ENCODE data around the gene KAT6B.

KAT6B gene

DNA sequence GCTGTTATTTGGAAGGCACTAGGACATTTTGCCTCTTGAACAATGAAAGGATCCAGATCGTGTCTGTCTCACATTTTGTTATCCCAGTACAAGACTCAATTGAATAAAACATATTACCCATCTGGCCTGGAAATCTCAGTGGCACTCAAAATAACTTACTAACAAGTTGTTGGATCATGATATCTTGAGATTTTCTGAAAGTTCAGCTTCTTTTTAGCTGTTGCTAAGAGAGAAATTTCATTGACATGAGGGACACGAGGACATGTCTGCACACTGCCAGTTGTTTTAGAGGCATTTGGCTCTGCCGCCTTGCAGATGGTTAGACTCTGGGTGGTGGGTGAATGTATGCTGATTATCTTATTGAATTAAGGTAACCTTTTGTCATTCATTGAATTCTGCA lies 41.0 kb downstream of the KAT6B start:
- no peak overlapping the region for H3K4me3 ChIP-seq (ENCODE audit: low read depth, low read length)
- TF ChIP-seq, protein P1, sequence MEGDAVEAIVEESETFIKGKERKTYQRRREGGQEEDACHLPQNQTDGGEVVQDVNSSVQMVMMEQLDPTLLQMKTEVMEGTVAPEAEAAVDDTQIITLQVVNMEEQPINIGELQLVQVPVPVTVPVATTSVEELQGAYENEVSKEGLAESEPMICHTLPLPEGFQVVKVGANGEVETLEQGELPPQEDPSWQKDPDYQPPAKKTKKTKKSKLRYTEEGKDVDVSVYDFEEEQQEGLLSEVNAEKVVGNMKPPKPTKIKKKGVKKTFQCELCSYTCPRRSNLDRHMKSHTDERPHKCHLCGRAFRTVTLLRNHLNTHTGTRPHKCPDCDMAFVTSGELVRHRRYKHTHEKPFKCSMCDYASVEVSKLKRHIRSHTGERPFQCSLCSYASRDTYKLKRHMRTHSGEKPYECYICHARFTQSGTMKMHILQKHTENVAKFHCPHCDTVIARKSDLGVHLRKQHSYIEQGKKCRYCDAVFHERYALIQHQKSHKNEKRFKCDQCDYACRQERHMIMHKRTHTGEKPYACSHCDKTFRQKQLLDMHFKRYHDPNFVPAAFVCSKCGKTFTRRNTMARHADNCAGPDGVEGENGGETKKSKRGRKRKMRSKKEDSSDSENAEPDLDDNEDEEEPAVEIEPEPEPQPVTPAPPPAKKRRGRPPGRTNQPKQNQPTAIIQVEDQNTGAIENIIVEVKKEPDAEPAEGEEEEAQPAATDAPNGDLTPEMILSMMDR (IDR thresholded peaks at IDR 0.05; ENCODE audit: insufficient read depth, low read depth, low read length, missing control alignments) = no peak
- DNase-seq (ENCODE audit: low read depth) = no peak

DNA sequence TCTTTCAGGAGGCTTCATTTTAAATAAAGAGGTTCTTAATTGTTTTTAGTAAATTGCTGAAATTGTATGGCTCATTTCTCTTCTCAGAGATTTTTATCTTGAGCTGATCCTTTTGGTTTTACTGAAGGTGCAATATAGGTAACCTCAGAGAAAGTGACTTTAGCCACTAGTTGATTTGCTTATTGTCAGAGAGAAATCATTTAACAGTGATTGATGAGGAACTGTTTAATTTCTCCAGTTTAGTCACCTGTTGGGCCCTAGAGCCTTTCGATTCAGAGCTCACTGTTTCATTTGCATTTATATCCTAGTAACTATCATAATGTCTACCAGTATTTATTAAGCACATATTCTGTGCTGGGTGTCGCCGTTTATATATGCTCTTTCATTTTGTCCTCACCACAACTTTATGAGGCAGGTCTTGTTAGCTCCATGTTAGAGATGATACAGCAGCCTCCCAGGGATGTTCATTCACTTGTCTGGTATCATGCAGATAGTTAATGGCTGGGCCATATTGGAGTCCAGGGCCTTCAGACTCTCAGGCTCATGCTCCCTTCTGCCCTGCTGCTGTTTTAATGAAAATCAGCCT lies 42.1 kb downstream of the KAT6B start:
- no peak overlapping the region for H3K4me3 ChIP-seq (ENCODE audit: low read depth, low read length)
- DNase-seq (ENCODE audit: low read depth) = no peak
- TF ChIP-seq, protein P1 (IDR thresholded peaks at IDR 0.05; ENCODE audit: insufficient read depth, low read depth, low read length, missing control alignments) = no peak

DNA sequence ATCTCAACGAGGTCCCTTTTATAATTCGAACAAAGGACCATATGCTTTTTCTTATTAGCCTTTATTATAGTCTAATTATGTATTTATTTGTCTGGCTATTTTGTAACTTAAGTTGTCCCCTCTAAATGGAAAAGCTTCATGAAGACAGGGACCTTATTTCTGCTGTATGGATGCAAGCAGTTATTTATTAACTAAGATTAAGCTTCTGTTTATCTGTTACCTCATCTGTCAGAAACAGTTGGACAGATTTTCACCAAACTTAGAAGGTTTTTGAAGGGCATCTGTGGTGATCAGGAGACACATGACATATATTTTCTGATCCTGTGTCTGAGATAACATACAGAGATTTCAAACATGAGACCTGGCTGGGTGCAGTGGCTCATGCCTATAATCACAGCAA lies 43.2 kb downstream of the KAT6B start:
- TF ChIP-seq, protein P1 (IDR thresholded peaks at IDR 0.05; ENCODE audit: insufficient read depth, low read depth, low read length, missing control alignments) = no peak
- DNase-seq (ENCODE audit: low read depth) = no peak
- H3K4me3 ChIP-seq (ENCODE audit: low read depth, low read length) = no peak overlapping the region

- DNase-seq (ENCODE audit: low read depth) = no peak
- no peak overlapping the region for H3K4me3 ChIP-seq (ENCODE audit: low read depth, low read length)
- TF ChIP-seq, protein P1 (IDR thresholded peaks at IDR 0.05; ENCODE audit: insufficient read depth, low read depth, low read length, missing control alignments) = no peak
These were observed 43.8 kb downstream of the KAT6B start for GRCh38 chr10:74870191-74870590.

GRCh38 chr10:74871595-74872382 lies 45.4 kb downstream of the KAT6B start:
- TF ChIP-seq, protein P1 (IDR thresholded peaks at IDR 0.05; ENCODE audit: insufficient read depth, low read depth, low read length, missing control alignments) = no peak
- no peak overlapping the region for H3K4me3 ChIP-seq (ENCODE audit: low read depth, low read length)
- DNase-seq (ENCODE audit: low read depth) = peak; percentile 80

DNA sequence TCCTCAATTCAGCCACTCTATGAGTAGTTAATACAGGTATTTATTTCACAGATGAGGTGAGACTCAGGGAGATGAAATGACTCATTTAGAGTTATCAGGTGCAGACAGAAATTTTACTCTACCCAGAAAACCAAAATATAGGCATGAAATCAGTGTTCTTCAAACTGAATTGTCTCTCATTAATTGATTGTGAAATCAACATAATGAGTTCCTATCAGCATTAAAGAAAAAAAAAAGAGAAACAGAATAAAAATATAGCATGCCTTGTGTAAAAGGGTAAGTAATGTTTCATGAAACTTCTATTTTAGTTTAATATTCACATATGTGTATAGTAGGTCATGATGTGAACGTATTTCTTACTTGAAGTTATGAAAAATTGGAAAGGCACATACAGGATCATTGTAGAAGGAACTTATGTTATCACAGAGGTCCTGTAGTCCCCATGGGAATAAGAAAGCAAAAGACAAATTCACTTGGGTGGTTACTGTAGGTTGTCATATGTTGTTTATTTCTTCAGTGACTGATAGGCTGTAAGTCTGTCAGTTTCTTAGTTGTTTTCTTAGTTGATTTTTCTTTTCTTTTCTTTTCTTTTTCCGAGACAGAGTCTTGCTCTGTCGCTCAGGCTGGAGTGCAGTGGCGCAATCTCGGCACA lies 47.5 kb downstream of the KAT6B start:
- DNase-seq (ENCODE audit: low read depth) = no peak
- TF ChIP-seq, protein P1 (IDR thresholded peaks at IDR 0.05; ENCODE audit: insufficient read depth, low read depth, low read length, missing control alignments) = no peak
- no peak overlapping the region for H3K4me3 ChIP-seq (ENCODE audit: low read depth, low read length)
